SH-SY5Y (cell line): ENCODE results near the gene NOP58.

Source experiments
- GATA2 ChIP-seq: IDR thresholded peaks from 2 replicates; pipeline ENCODE4 v1.6.1; 2011; ENCODE audit warnings: mild to moderate bottlenecking, low read depth, low read length
- GATA3 ChIP-seq: IDR thresholded peaks from 2 replicates; pipeline ENCODE4 v1.6.1; 2011; ENCODE audit warnings: low read depth, mild to moderate bottlenecking, low read length, moderate library complexity

The NOP58 gene

GRCh38 chr2:202289394-202290204 is 24.0 kb downstream of the NOP58 start:
- no peak for TF ChIP-seq GATA3
- TF ChIP-seq GATA2 = no peak

GRCh38 chr2:202290316-202290715 is 24.8 kb downstream of the NOP58 start:
- TF ChIP-seq GATA3 = no peak
- no peak for TF ChIP-seq GATA2

- TF ChIP-seq GATA2 = no peak
- no peak for TF ChIP-seq GATA3
Measured at GRCh38 chr2:202290970-202291369, 25.4 kb downstream of the NOP58 start.

- TF ChIP-seq GATA3 (no peak), GATA2 (no peak)
Measured at GRCh38 chr2:202299712-202300111, 34.1 kb downstream of the NOP58 start.

GRCh38 chr2:202306034-202306433 is 40.5 kb downstream of the NOP58 start:
- TF ChIP-seq GATA3 (no peak), GATA2 (no peak)

GRCh38 chr2:202307690-202308089 is 42.1 kb downstream of the NOP58 start:
- TF ChIP-seq GATA2 (no peak), GATA3 (no peak)

GRCh38 chr2:202311823-202312388 is 46.3 kb downstream of the NOP58 start:
- TF ChIP-seq GATA2 (no peak), GATA3 (no peak)

- TF ChIP-seq GATA2 (no peak), GATA3 (no peak)
Measured at GRCh38 chr2:202314116-202314515, 48.6 kb downstream of the NOP58 start.

GRCh38 chr2:202317080-202317857 is 51.7 kb downstream of the NOP58 start:
- TF ChIP-seq GATA2 (no peak), GATA3 (no peak)

GRCh38 chr2:202322435-202322834 is 56.9 kb downstream of the NOP58 start:
- no peak for TF ChIP-seq GATA3
- no peak for TF ChIP-seq GATA2

- no peak for TF ChIP-seq GATA3
- TF ChIP-seq GATA2 = no peak
Measured at GRCh38 chr2:202327858-202328257, 62.3 kb downstream of the NOP58 start.

GRCh38 chr2:202335791-202336467 is 70.4 kb downstream of the NOP58 start:
- no peak for TF ChIP-seq GATA3
- no peak for TF ChIP-seq GATA2

GRCh38 chr2:202337151-202337550 is 71.6 kb downstream of the NOP58 start:
- TF ChIP-seq GATA3 (no peak), GATA2 (no peak)

- TF ChIP-seq GATA3 (no peak), GATA2 (no peak)
Measured at GRCh38 chr2:202337706-202338346, 72.3 kb downstream of the NOP58 start.
